PFSK-1 (cell line): ENCODE data around the gene TWF2. TPM values are rescaled to one million over a fixed set of nuclear protein-coding genes. Genes with fewer than 3 reads are reported as not detected.

Experiments
- FOXP2 ChIP-seq: optimal IDR thresholded peaks from 2 replicates; pipeline ENCODE3; 2011; ENCODE audit warnings: borderline replicate concordance, control low read depth, inconsistent platforms; ENCODE audit not compliant: insufficient read depth; ENCODE audit errors: extremely low read length, extremely low read depth
- POLR2AphosphoS5 ChIP-seq: IDR thresholded peaks from 2 replicates; pipeline ENCODE4 v1.6.1; 2012; ENCODE audit warnings: low read depth, mild to moderate bottlenecking, control low read depth, low read length, moderate library complexity
- REST ChIP-seq, 2 experiments: IDR thresholded peaks; 2 replicates each; pipeline versions ENCODE4 v1.6.1 to v1.8.0; 2011 to 2012; ENCODE audit warnings: low read depth in 2 of 2, low read length in 2 of 2, control low read depth in 1 of 2, inconsistent platforms in 1 of 2, mild to moderate bottlenecking in 1 of 2, moderate library complexity in 1 of 2; ENCODE audit not compliant: insufficient read depth in 1 of 2
- SIN3A ChIP-seq: IDR thresholded peaks from 2 replicates; pipeline ENCODE4 v1.6.1; 2012; ENCODE audit warnings: mild to moderate bottlenecking, low read length, moderate library complexity, borderline replicate concordance; ENCODE audit not compliant: insufficient read depth
- TAF1 ChIP-seq: IDR thresholded peaks from 2 replicates; pipeline ENCODE4 v1.6.1; 2012; ENCODE audit warnings: low read length, control low read depth, borderline replicate concordance; ENCODE audit not compliant: insufficient read depth
- polyA plus RNA-seq: library from polyadenylated mRNA; unstranded; fragments of >200 nt; gene quantifications from one replicate; pipeline ENCODE4 v1.2.1, GENCODE V29; 2012; ENCODE audit warnings: low read depth, missing spikeins; ENCODE audit not compliant: insufficient read length

Gene TWF2
- polyA plus RNA-seq, result 245 TPM

- peak; percentile 72 for TF ChIP-seq POLR2AphosphoS5
- TF ChIP-seq SIN3A, result 0 out of 2 replicates have a peak, but pooled peaks have one; percentile 45
- no peak; the same call in 1 of the 2 replicates for TF ChIP-seq TAF1
These were observed at the start of gene TWF2 for GRCh38 chr3:52238761-52239701. TSS of gene TWF2 (minus strand) at chr3:52239158. CDS start at chr3:52239016, 142 bp downstream.

GRCh38 chr3:52288674-52289073 is 49.7 kb upstream of the TWF2 start:
- TF ChIP-seq REST (IDR thresholded peaks at IDR 0.05; ENCODE audit: insufficient read depth in 1 of 2, low read depth in 2 of 2, low read length in 2 of 2) (no peak), POLR2AphosphoS5 (no peak), TAF1 (no peak), FOXP2 (no peak), SIN3A (no peak)

GRCh38 chr3:52286777-52287110 is 47.8 kb upstream of the TWF2 start:
- TF ChIP-seq FOXP2 (no peak), REST (IDR thresholded peaks at IDR 0.05; ENCODE audit: insufficient read depth in 1 of 2, low read depth in 2 of 2, low read length in 2 of 2) (no peak), TAF1 (no peak), POLR2AphosphoS5 (no peak), SIN3A (no peak)

GRCh38 chr3:52283306-52283705 is 44.3 kb upstream of the TWF2 start:
- TF ChIP-seq POLR2AphosphoS5 (no peak), SIN3A (no peak), FOXP2 (no peak), REST (IDR thresholded peaks at IDR 0.05; ENCODE audit: insufficient read depth in 1 of 2, low read depth in 2 of 2, low read length in 2 of 2) (no peak), TAF1 (no peak)

- TF ChIP-seq REST (IDR thresholded peaks at IDR 0.05; ENCODE audit: insufficient read depth in 1 of 2, low read depth in 2 of 2, low read length in 2 of 2), result no peak
- TF ChIP-seq TAF1, result no peak
- no peak for TF ChIP-seq POLR2AphosphoS5
- TF ChIP-seq SIN3A, result no peak
- TF ChIP-seq FOXP2, result no peak
These were observed 43.2 kb upstream of the TWF2 start for GRCh38 chr3:52281981-52282801.
